NCI-H446 treated with DMSO at 0.1 percent for 48 hours (cell line): ENCODE results near the gene MAPRE3.

Source experiments
- DNase-seq: peaks from one replicate; lab custom pipeline; 2025; lab: John Stamatoyannopoulos, UW

Gene MAPRE3

GRCh38 chr2:27041752-27042151 lies 71.3 kb downstream of the MAPRE3 start:
- no peak for DNase-seq

- no peak for DNase-seq
These were observed 71.8 kb downstream of the MAPRE3 start for GRCh38 chr2:27042159-27042661.

- no peak for DNase-seq
These were observed 72.7 kb downstream of the MAPRE3 start for GRCh38 chr2:27042985-27043634.

GRCh38 chr2:27049422-27050280 lies 79.2 kb downstream of the MAPRE3 start:
- no peak for DNase-seq

- peak; percentile 94 for DNase-seq
These were observed 80.0 kb downstream of the MAPRE3 start for GRCh38 chr2:27050281-27050995.

GRCh38 chr2:27050996-27051901 lies 80.8 kb downstream of the MAPRE3 start, which contains the start of gene AGBL5:
AGBL5 (plus strand) TSS chr2:27051668; CDS start chr2:27052959, 1,291 bp downstream.
- DNase-seq, result peak; percentile 88

GRCh38 chr2:27051902-27052645 lies 81.6 kb downstream of the MAPRE3 start:
- DNase-seq, result no peak

GRCh38 chr2:27053321-27053720 lies 82.9 kb downstream of the MAPRE3 start:
- no peak for DNase-seq

- DNase-seq, result no peak
These were observed 83.3 kb downstream of the MAPRE3 start for GRCh38 chr2:27053776-27054175.

GRCh38 chr2:27054721-27055120 lies 84.3 kb downstream of the MAPRE3 start:
- DNase-seq, result no peak

- no peak for DNase-seq
These were observed 86.7 kb downstream of the MAPRE3 start for GRCh38 chr2:27057184-27057583.

GRCh38 chr2:27058210-27058609 lies 87.8 kb downstream of the MAPRE3 start:
- DNase-seq, result no peak

GRCh38 chr2:27059141-27059820 lies 88.8 kb downstream of the MAPRE3 start:
- DNase-seq, result no peak

- DNase-seq, result no peak
These were observed 89.9 kb downstream of the MAPRE3 start for GRCh38 chr2:27060323-27060722.

- DNase-seq, result no peak
These were observed 94.7 kb downstream of the MAPRE3 start for GRCh38 chr2:27065128-27065527.

GRCh38 chr2:27067385-27067784 lies 96.9 kb downstream of the MAPRE3 start:
- no peak for DNase-seq

- DNase-seq, result no peak
These were observed 99.0 kb downstream of the MAPRE3 start for GRCh38 chr2:27069436-27069835.

GRCh38 chr2:27069961-27070618 lies 99.7 kb downstream of the MAPRE3 start:
- DNase-seq, result no peak

- DNase-seq, result no peak
These were observed 100.3 kb downstream of the MAPRE3 start for GRCh38 chr2:27070653-27071276.
